ENCODE results near the gene AJM1.

GRCh38 chr9:136799854-136800657 lies 42.2 kb upstream of the AJM1 start:
- TF ChIP-seq CTCF (IDR thresholded peaks at IDR 0.05) (no peak), EZH2 (IDR thresholded peaks at IDR 0.05; ENCODE audit: borderline replicate concordance, insufficient read depth, low read depth, low read length, poor library complexity, severe bottlenecking) (no peak)
